ENCODE measurements around the gene NDST4.

Gene NDST4

DNA sequence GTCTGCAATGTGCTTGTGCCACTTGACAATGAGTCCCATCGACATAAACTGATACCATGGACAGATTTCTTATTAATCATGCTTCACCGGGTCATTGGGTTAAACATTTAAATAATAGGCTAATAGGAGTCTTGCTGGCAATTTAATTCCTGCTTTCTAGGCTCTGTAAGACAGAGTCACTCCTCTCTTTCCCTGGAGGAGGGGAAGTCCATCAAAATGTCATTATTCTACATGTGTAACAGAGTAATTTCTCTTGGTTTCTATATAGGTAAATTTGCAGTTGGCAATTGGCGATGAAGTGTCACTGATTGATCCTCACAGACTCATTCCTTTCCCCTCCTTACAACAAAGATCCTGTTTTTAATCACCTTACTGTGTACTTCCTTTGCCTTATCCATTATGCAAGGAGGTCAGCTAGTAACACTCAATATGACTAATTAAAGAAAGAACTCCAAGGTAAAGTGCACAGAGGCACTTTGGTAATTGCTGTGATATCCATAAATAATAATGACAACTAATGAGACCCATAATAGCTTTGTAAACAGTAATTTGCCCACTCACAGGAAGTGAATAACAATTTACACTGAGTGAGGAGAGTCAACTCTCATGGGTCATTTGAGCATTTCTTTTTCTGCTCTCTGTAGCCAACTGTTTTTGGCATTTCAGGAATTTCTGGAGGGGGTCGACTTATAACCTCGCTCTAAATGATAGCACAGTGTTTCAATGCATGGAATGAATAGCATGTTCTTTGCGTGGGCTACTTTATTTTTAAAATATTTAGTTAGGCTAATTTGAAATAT, 330.8 kb downstream of the NDST4 start:
- no peak for DNase-seq

GRCh38 chr4:114780205-114780604, 333.2 kb downstream of the NDST4 start:
- DNase-seq = no peak
